GM10248 (cell line): ENCODE results near the gene SH3BP5.

Source experiments
- CTCF ChIA-PET: fragments of 300-600 bp; sonication (Branson Sonifier 250); formaldehyde crosslinking; extraction: SDS; loops from one replicate; lab custom pipeline; 2021; ENCODE audit warnings: antibody characterized with exemption; lab: Yijun Ruan, JAX
- POLR2A ChIA-PET: fragments of 350-650 bp; sonication (Branson Sonifier 250); formaldehyde crosslinking; extraction: SDS; loops from one replicate; lab custom pipeline; 2020; ENCODE audit warnings: antibody characterized with exemption; lab: Yijun Ruan, JAX
- DNase-seq: peaks from one replicate; pipeline ENCODE4 v3.0.0; 2012; ENCODE audit errors: extremely low spot score
- TF ChIP-seq, protein P1 (sequence below): IDR thresholded peaks from 2 replicates; pipeline ENCODE4 v1.5.1; 2012; ENCODE audit warnings: mild to moderate bottlenecking, low read depth; ENCODE audit errors: extremely low read depth, missing control alignments, control extremely low read depth

The SH3BP5 gene

DNA sequence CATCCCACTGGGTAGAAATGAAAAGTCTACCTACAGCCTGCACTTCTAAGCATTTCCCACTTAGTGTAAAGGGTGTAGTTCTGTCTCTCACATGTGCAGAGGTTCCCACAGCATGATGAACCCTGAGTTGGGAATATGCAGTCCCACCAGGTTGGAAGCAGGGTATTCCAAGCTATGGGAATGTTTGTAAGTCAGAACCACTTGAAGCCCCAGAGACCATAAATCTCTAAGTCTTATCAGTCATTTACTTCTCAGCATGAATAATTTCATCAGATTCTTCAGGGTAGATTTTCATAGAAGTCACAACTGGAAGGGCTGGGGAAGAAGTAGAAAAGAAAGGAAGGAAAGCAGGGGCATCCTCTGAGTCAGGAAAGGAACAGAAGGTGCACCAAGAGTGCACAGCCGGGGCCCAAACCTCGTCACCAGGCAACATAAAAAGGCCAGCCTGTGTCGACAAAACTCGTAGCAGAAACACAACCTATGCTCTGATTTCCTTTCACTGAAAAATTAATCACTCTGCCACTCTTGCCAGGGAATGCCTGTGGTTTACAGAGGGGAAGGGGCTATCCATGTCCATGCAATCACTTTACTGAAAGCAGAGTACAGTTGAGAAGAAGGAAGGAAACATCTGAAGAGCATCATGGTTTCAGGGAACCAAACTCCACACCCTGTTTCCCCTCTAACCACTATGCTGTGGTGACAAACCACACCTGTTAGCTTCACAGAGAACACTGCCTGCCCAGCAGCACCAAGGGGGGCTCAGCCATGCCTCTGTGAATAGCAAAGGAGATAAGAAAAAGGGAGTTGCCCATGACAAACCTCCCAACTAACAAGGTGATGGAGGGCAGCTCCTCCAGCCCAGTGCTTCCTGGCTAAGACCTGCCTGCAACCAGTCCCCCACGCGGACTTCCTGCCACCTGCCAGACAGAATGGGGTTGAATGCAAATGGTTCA is 40.5 kb downstream of the SH3BP5 start:
- CTCF ChIA-PET, result interaction anchor here (0.7 to 18.2 kb wide), 9 partner anchors 13 to 184 kb away, joined by 3 to 203 read pairs (median 4); partner anchors contain the start of gene SH3BP5
- DNase-seq, result peak; percentile 69
- POLR2A ChIA-PET, result no interaction called here
- TF ChIP-seq, protein P1, sequence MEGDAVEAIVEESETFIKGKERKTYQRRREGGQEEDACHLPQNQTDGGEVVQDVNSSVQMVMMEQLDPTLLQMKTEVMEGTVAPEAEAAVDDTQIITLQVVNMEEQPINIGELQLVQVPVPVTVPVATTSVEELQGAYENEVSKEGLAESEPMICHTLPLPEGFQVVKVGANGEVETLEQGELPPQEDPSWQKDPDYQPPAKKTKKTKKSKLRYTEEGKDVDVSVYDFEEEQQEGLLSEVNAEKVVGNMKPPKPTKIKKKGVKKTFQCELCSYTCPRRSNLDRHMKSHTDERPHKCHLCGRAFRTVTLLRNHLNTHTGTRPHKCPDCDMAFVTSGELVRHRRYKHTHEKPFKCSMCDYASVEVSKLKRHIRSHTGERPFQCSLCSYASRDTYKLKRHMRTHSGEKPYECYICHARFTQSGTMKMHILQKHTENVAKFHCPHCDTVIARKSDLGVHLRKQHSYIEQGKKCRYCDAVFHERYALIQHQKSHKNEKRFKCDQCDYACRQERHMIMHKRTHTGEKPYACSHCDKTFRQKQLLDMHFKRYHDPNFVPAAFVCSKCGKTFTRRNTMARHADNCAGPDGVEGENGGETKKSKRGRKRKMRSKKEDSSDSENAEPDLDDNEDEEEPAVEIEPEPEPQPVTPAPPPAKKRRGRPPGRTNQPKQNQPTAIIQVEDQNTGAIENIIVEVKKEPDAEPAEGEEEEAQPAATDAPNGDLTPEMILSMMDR, result no peak

DNA sequence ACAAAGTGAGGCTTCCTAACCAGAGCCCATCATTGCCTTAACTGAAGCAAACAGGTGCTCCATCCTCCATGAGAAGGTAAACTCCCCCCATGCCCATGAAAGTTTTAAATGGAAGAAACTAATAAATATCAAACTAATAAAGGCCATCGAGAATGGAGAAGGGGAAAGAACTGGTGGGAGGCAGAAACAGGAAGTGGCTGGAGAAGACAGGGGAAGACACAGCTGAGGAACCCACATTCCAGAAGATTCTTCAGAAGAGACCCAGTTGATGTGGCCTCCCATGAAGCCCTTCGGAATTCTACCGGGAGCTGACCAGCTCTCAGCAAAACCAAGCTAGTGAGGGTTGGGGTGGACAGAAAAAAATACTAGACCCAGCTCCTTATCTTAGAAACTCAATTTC is 41.6 kb downstream of the SH3BP5 start:
- TF ChIP-seq, protein P1, result no peak
- CTCF ChIA-PET, result interaction anchor here (0.9 to 18.2 kb wide), 8 partner anchors 10 to 114 kb away, joined by 3 to 203 read pairs (median 6); partner anchors contain the start of gene SH3BP5
- no peak for DNase-seq
- POLR2A ChIA-PET, result no interaction called here

DNA sequence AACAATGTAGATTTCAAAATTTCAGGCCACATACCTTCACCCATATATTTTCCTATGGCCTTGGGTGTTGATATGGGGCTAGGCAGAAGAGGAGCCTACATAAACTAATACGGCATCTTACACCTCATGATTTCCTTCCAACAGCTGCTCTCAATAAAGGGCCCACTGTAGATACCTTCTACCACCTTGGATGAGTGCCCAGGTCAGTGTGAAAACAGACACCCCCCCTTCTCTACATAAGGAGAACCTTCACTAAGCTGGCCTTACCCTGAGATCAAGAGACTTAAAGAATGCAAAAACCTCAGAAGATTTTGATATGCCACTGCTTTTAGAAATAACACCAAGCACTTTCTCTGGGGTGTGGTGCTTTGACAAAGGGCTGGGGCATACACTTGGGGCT is 42.7 kb downstream of the SH3BP5 start:
- ChIA-PET CTCF (interaction anchor here (1.0 to 18.2 kb wide), 4 partner anchors 23 to 117 kb away, joined by 3 to 203 read pairs (median 12); partner anchors contain the start of gene SH3BP5), POLR2A (no interaction called here)
- TF ChIP-seq, protein P1, result no peak
- DNase-seq, result no peak

DNA sequence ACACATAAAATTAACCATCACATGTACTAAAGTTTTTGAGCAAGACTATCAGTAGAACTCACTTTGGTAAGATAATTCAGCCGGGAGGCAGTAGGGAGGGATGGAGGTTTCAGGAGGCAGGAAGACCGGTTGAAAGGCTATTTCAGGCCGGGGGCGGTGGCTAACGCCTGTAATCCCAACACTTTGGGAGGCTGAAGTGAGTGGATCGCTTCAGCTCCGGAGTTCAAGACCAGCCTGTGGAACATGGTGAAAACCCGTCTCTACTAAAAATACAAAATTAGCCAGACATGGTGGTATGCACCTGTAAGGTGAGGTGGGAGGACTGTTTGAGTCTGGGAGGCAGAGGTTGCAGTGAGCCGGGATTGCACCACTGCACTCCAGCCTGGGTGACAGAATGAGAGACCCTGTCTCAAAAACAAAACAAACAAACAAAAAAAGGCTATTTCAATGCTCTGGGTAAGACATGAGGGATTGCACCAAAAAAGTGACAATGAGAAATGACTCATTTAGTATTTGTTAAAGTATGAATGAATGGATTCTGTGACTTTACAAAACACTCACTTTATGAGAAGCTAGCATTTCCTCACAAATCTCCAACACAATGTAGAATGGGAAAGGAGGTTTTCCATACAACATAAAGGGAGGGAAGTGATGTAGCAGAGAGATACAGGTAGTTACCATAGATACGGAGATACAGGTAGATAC is 43.9 kb downstream of the SH3BP5 start:
- no peak for DNase-seq
- CTCF ChIA-PET, result interaction anchor here (1.0 to 18.2 kb wide), 7 partner anchors 9 to 76 kb away, joined by 3 to 203 read pairs (median 6); partner anchors contain the start of gene SH3BP5
- POLR2A ChIA-PET, result no interaction called here
- TF ChIP-seq, protein P1, result no peak

DNA sequence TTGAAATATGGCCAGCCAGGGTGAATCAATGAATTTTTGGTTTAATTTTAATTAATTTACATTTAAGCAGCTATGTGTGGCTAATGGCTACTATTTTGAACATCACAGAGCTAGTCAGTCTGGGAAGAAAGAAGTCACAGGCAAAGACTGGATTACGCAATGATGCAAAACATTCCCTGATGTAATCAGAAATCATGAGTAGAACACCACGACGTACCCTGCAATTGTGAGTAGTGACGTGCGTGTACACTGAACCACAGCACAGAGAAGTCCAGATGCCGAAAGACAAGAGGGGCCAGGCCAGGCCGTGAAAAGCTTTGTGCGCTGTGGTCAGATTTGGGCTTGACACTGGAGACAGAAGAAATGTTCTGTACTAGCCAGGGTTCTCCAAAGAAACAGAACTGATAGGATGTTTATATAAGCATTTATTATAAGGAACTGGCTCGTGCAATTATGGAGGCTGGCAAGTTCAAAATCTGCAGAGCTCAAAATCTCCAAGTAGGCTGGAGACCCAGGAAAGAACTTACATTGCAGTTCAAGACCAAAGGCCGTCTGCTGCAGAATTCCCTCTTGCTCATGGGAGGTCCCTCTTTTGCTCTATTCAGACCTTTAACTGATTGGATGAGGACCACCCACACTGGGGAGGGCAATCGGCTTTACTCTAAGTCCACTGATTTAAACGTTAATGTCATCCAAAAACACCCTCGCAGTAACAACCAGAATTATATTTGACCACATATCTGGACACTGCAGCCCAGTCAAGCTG is 44.6 kb downstream of the SH3BP5 start:
- DNase-seq, result no peak
- CTCF ChIA-PET, result interaction anchor here (1.0 to 18.2 kb wide), 9 partner anchors 7 to 76 kb away, joined by 3 to 203 read pairs (median 6); partner anchors contain the start of gene SH3BP5
- POLR2A ChIA-PET, result no interaction called here
- TF ChIP-seq, protein P1, result no peak

DNA sequence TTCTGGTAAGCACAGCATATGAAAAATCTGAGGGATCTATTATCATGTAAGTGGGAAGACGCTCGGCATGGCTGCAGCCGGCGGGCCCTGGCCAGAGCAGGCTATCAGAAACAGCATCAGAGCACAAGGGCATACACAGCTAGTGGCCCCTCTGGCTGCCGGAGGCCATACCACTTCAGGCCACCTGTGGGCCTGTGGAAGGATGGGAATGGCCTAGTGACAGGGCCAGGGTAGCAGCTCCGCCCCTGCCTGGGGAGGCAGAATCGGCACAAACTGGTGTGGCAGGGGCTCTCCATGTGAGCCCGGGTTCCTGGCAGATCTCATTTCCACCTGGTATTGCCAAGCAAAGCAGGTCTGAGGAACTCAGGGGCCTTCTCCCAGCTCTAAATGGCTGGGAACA is 46.4 kb downstream of the SH3BP5 start:
- ChIA-PET CTCF (interaction anchor here (1.2 to 18.2 kb wide), 6 partner anchors 12 to 79 kb away, joined by 3 to 203 read pairs (median 5); partner anchors contain the start of gene SH3BP5), POLR2A (no interaction called here)
- no peak for DNase-seq
- TF ChIP-seq, protein P1, result no peak
